B cell (primary cell): ENCODE results near the gene PHKG2. TPM values are rescaled to one million over a fixed set of nuclear protein-coding genes. Genes with fewer than 3 reads are reported as not detected.

ENCODE experiments used
- ATAC-seq: fragments of 200-7000 bp; cut with Tn5 transposase; one replicate; pipeline ENCODE4 v1.10.0; 2021; ENCODE audit warnings: low read depth, mild to moderate bottlenecking, moderate number of reproducible peaks, moderate library complexity
- CTCF ChIA-PET: fragments of 350-600 bp; sonication (Branson Sonifier 250); formaldehyde crosslinking; loops from one replicate; lab custom pipeline; 2021; ENCODE audit warnings: antibody characterized with exemption, inconsistent platforms; lab: Charles Lee
- POLR2A ChIA-PET: fragments of 350-600 bp; sonication (Branson Sonifier 250); formaldehyde crosslinking; loops from one replicate; lab custom pipeline; 2021; ENCODE audit warnings: antibody characterized with exemption; lab: Charles Lee
- DNase-seq: peaks from one replicate; pipeline ENCODE4 v3.0.0; 2013
- H2AFZ ChIP-seq: 2 replicates; pipeline ENCODE4 v1.6.1; 2012; ENCODE audit warnings: mild to moderate bottlenecking, low read depth, low read length; ENCODE audit not compliant: insufficient read depth, poor library complexity, severe bottlenecking
- H3K27ac ChIP-seq, 2 donors: 1 replicate in 1 of 2; 2 replicates in 1 of 2; pipeline ENCODE4 v1.5.1; 2012 to 2013; ENCODE audit warnings: low read length in 2 of 2, mild to moderate bottlenecking in 2 of 2, moderate library complexity in 1 of 2
- H3K27me3 ChIP-seq, 4 experiments: fragments of 200-600 bp in 1 of 4; sonication (generic) in 1 of 4; replicated peaks in 1 of 4; 1 replicate in 2 of 4; 2 replicates in 2 of 4; pipeline versions ENCODE4 v1.6.1 to v1.7.0; 2013 to 2016; ENCODE audit warnings: low read length in 3 of 4, mild to moderate bottlenecking in 2 of 4, mixed read lengths in 1 of 4, moderate library complexity in 1 of 4; ENCODE audit not compliant: insufficient read depth in 4 of 4, control insufficient read depth in 3 of 4; ENCODE audit errors: control extremely low read depth in 1 of 4
- H3K36me3 ChIP-seq, 2 experiments: replicated peaks in 1 of 2; 1 replicate in 1 of 2; 2 replicates in 1 of 2; pipeline versions ENCODE4 v1.6.1 to v1.7.1; 2013; ENCODE audit warnings: low read length in 1 of 2; ENCODE audit not compliant: insufficient read depth in 2 of 2, control insufficient read depth in 1 of 2; ENCODE audit errors: control extremely low read depth in 1 of 2, extremely low read depth in 1 of 2
- H3K4me1 ChIP-seq, 2 donors: fragments of 200-600 bp in 1 of 2; sonication (generic) in 1 of 2; 1 replicate in 1 of 2; 2 replicates in 1 of 2; pipeline versions ENCODE4 v1.5.1 to v1.6.1; 2013 to 2017; ENCODE audit warnings: low read length in 2 of 2; ENCODE audit not compliant: control insufficient read depth in 2 of 2, insufficient read depth in 2 of 2
- H3K4me2 ChIP-seq: replicated peaks from 2 replicates; pipeline ENCODE3; 2012; ENCODE audit warnings: mild to moderate bottlenecking, low read depth, low read length; ENCODE audit not compliant: poor library complexity, severe bottlenecking
- H3K4me3 ChIP-seq, 5 experiments: fragments of 200-600 bp in 1 of 5; sonication (generic) in 1 of 5; 1 replicate in 3 of 5; 2 replicates in 2 of 5; pipeline versions ENCODE4 v1.5.1 to v1.7.0; 2011 to 2016; ENCODE audit warnings: low read length in 4 of 5, mild to moderate bottlenecking in 4 of 5, low read depth in 2 of 5, control low read depth in 1 of 5, moderate library complexity in 1 of 5; ENCODE audit not compliant: insufficient read depth in 1 of 5; ENCODE audit errors: control extremely low read depth in 1 of 5, extremely low read depth in 1 of 5
- H3K79me2 ChIP-seq: fragments of 200-600 bp; sonication (generic); one replicate; pipeline ENCODE4 v1.6.0; 2016; ENCODE audit warnings: low read length; ENCODE audit not compliant: control insufficient read depth, insufficient read depth
- H3K9ac ChIP-seq: fragments of 200-600 bp; sonication (generic); 2 replicates; pipeline ENCODE4 v1.6.1; 2017; ENCODE audit warnings: mild to moderate bottlenecking, low read length, moderate library complexity
- H3K9me3 ChIP-seq, 3 donors: one replicate each; pipeline versions ENCODE4 v1.6.1 to v1.7.1; 2013; ENCODE audit warnings: low read length in 2 of 3; ENCODE audit not compliant: control insufficient read depth in 2 of 3, insufficient read depth in 1 of 3; ENCODE audit errors: control extremely low read depth in 1 of 3
- H4K20me1 ChIP-seq: 2 replicates; pipeline ENCODE4 v1.6.0; 2012; ENCODE audit warnings: mild to moderate bottlenecking, low read length; ENCODE audit not compliant: insufficient read depth, control insufficient read depth, poor library complexity, severe bottlenecking
- H3K27ac Mint-ChIP-seq: one replicate; pipeline ENCODE4 v1.8.0; 2021; ENCODE audit warnings: mixed read lengths
- H3K27me3 Mint-ChIP-seq: one replicate; pipeline ENCODE4 v1.8.0; 2021; ENCODE audit warnings: mixed read lengths
- H3K4me1 Mint-ChIP-seq: one replicate; pipeline ENCODE4 v1.8.0; 2021; ENCODE audit warnings: mixed read lengths
- H3K4me3 Mint-ChIP-seq: one replicate; pipeline ENCODE4 v1.8.0; 2021; ENCODE audit warnings: mixed read lengths
- H3K9me3 Mint-ChIP-seq: one replicate; pipeline ENCODE4 v1.8.0; 2022; ENCODE audit warnings: mixed read lengths; ENCODE audit not compliant: insufficient read depth
- CTCF ChIP-seq: fragments of 200-600 bp; IDR thresholded peaks from one replicate; pipeline ENCODE4 v1.8.0; 2022; ENCODE audit warnings: antibody characterized with exemption, mild to moderate bottlenecking
- EZH2 ChIP-seq: IDR thresholded peaks from 2 replicates; pipeline ENCODE4 v1.6.1; 2012; ENCODE audit warnings: borderline replicate concordance, low read depth, mild to moderate bottlenecking, moderate library complexity, low read length; ENCODE audit not compliant: insufficient read depth, poor library complexity, severe bottlenecking
- WGBS: methylation state at CpG from one replicate; pipeline ENCODE4 v1.1.5; 2013; ENCODE audit warnings: missing lambda C conversion rate; ENCODE audit not compliant: insufficient coverage; 5-methylcytosine and 5-hydroxymethylcytosine counted together
- intact Hi-C: fragments of 100-400 bp; cut with micrococcal nuclease; formaldehyde crosslinking; loops from one replicate; pipeline ENCODE4 v1.10.0; 2022
- polyA plus RNA-seq: library from polyadenylated mRNA; depleted of rRNA; stranded (reverse); fragments of >200 nt; gene quantifications from 2 replicates; pipeline ENCODE4 v1.2.3, GENCODE V29; 2012
- total RNA-seq, 2 donors: library from RNA; stranded (reverse); fragments of 120-200 nt in 1 of 2; gene quantifications; 1 replicate in 1 of 2; 2 replicates in 1 of 2; pipeline versions ENCODE4 v1.2.3 to v1.2.4, GENCODE V29; 2013 to 2022

The PHKG2 gene
- total and polyA plus RNA-seq, 2 donors (not counting 1 experiment from before 2014, with no cell fraction given): 55.7 to 80.8 TPM

- no peaks in the 10 kb centered on the region for H3K27me3 ChIP-seq
- H3K36me3 ChIP-seq: peaks cover 0 to 12% of the 10 kb centered on the region in 2 experiments
- H4K20me1 ChIP-seq: no peaks in the 10 kb centered on the region
- Mint-ChIP-seq H3K4me1 (peaks cover 19% of the 10 kb centered on the region), H3K27ac (peak overlapping the region; percentile 93), H3K4me3 (peak overlapping the region; percentile 92), H3K9me3 (no peaks in the 10 kb centered on the region), H3K27me3 (no peaks in the 10 kb centered on the region)
- ChIA-PET POLR2A (interaction anchor here (0.7 to 1.7 kb wide), 7 partner anchors 11 to 175 kb away, joined by 3 to 9 read pairs (median 3); partner anchors contain the start of genes CFAP119 and SRCAP), CTCF (interaction anchor here (1.2 to 1.5 kb wide), 4 partner anchors 24 to 395 kb away, joined by 3 read pairs; no protein-coding TSS in a partner anchor)
- TF ChIP-seq CTCF (no peak), EZH2 (no peak)
- H3K4me3 ChIP-seq: peak overlapping the region; percentile 22 to 84 (median 69)
- no peak for DNase-seq
- H3K9ac ChIP-seq: peak overlapping the region; percentile 81
- ATAC-seq: no peak
- H3K4me1 ChIP-seq: peaks cover 3 to 5% of the 10 kb centered on the region in 2 donors
- H2AFZ ChIP-seq: peak overlapping the region; percentile 87
- intact Hi-C loops: no loop called here
- WGBS: 72% methylated on average over 3 of the region's 3 CpGs
- H3K27ac ChIP-seq: peak overlapping the region; percentile 45 to 75
- peak overlapping the region; percentile 89 for H3K4me2 ChIP-seq
- H3K79me2 ChIP-seq: peaks cover 9% of the 10 kb centered on the region
- no peaks in the 10 kb centered on the region for H3K9me3 ChIP-seq
Observed at GRCh38 chr16:30747331-30747730, 894 bp upstream of the PHKG2 start.
